Lung (tissue), 12 donors: ENCODE measurements around the gene FTCD. TPM values are rescaled to one million over a fixed set of nuclear protein-coding genes. Genes with fewer than 3 reads are reported as not detected.
A peak's percentile ranks its signal among the peaks of the same experiment; 100 is the strongest.

Source experiments
- ATAC-seq: fragments of 200-7000 bp; cut with Tn5 transposase; one replicate; pipeline ENCODE4 v1.9.1; 2020; ENCODE audit warnings: moderate number of reproducible peaks; ENCODE audit not compliant: insufficient read depth, low FRiP score
- DNase-seq, 3 donors: peaks; one replicate each; pipeline ENCODE4 v3.0.0-alpha.2; 2013 to 2017
- H3K27ac ChIP-seq, 2 donors: one replicate each; pipeline ENCODE4 v1.5.1; 2013; ENCODE audit warnings: mild to moderate bottlenecking in 2 of 2, moderate library complexity in 2 of 2, control low read depth in 1 of 2, inconsistent platforms in 1 of 2, low read depth in 1 of 2, low read length in 1 of 2
- H3K27me3 ChIP-seq, 3 donors: one replicate each; pipeline ENCODE4 v1.5.1; 2013; ENCODE audit warnings: low read length in 2 of 3; ENCODE audit not compliant: control insufficient read depth in 3 of 3, insufficient read depth in 3 of 3
- H3K36me3 ChIP-seq, 4 donors: one replicate each; pipeline ENCODE4 v1.5.1; 2013; ENCODE audit warnings: low read length in 4 of 4, mild to moderate bottlenecking in 1 of 4, moderate library complexity in 1 of 4; ENCODE audit not compliant: control insufficient read depth in 4 of 4, insufficient read depth in 4 of 4
- H3K4me1 ChIP-seq, 5 donors: one replicate each; pipeline ENCODE4 v1.5.1; 2013; ENCODE audit warnings: low read length in 5 of 5, mild to moderate bottlenecking in 2 of 5, moderate library complexity in 1 of 5; ENCODE audit not compliant: control insufficient read depth in 5 of 5, insufficient read depth in 5 of 5
- H3K4me3 ChIP-seq: one replicate; pipeline ENCODE4 v1.5.1; 2013; ENCODE audit warnings: mild to moderate bottlenecking, control low read depth, moderate library complexity
- H3K9ac ChIP-seq, 2 donors: one replicate each; pipeline ENCODE4 v1.5.1; 2013; ENCODE audit warnings: low read length in 2 of 2, control low read depth in 1 of 2; ENCODE audit not compliant: insufficient read depth in 1 of 2
- H3K9me3 ChIP-seq, 4 donors: one replicate each; pipeline ENCODE4 v1.5.1; 2013; ENCODE audit warnings: low read length in 3 of 4, mild to moderate bottlenecking in 1 of 4, moderate library complexity in 1 of 4; ENCODE audit not compliant: control insufficient read depth in 4 of 4, insufficient read depth in 3 of 4
- CTCF ChIP-seq: IDR thresholded peaks from 2 replicates; pipeline ENCODE4 v1.5.1; 2012; ENCODE audit warnings: mild to moderate bottlenecking; ENCODE audit errors: control extremely low read depth, extremely low read depth
- WGBS, 2 donors: extraction: QIAGEN DNeasy Blood & Tissue Kit; methylation state at CpG; one replicate each; pipeline ENCODE4 v1.1.7; 2013; 5-methylcytosine and 5-hydroxymethylcytosine counted together
- polyA plus RNA-seq, 2 donors: library from polyadenylated mRNA; stranded (reverse); fragments of 200-250 nt; gene quantifications; one replicate each; pipeline ENCODE4 v1.2.1, GENCODE V29; 2013
- total RNA-seq, 2 donors: library from RNA; depleted of rRNA in 1 of 2; stranded (reverse); fragments of >200 nt in 1 of 2; gene quantifications; one replicate each; pipeline ENCODE4 v1.2.1, GENCODE V29; 2014 to 2021
- donor health status: control.
- donor health status: control.
- donor health status: Bipolar disorder and iron deficiency.
- donor health status: healthy.
- donor health status: DM: yes; HTN: yes; CAD: no.

Gene FTCD
- total and polyA plus RNA-seq, 4 donors = 0.03 to 0.43 (median 0.20) TPM

GRCh38 chr21:46188226-46189212, 33.1 kb upstream of the FTCD start:
- Histone ChIP-seq H3K27ac (peak overlapping the region; percentile 45 to 73), H3K9me3 (no peaks in the 10 kb centered on the region), H3K36me3 (peaks cover 0 to 22% (median 8%) of the 10 kb centered on the region in 4 donors), H3K9ac (no peak overlapping the region), H3K4me1 (peaks cover 0 to 8% (median 7%) of the 10 kb centered on the region in 5 donors), H3K27me3 (no peaks in the 10 kb centered on the region), H3K4me3 (no peak overlapping the region)
- ATAC-seq (no peak), DNase-seq (peak in 1 of 3 donors; percentile 13)
- TF ChIP-seq CTCF = no peak
- 55 to 69% methylated on average over 17 of the region's 17 CpGs for WGBS, 2 donors

GRCh38 chr21:46187814-46188213, 32.4 kb upstream of the FTCD start:
- Histone ChIP-seq H3K4me3 (no peak overlapping the region), H3K9me3 (no peaks in the 10 kb centered on the region), H3K27me3 (no peaks in the 10 kb centered on the region), H3K36me3 (peaks cover 0 to 19% (median 3%) of the 10 kb centered on the region in 4 donors), H3K27ac (no peak overlapping the region), H3K9ac (no peak overlapping the region), H3K4me1 (peaks cover 0 to 12% (median 7%) of the 10 kb centered on the region in 5 donors)
- ATAC-seq (no peak), DNase-seq (no peak)
- 88 to 92% methylated on average over 7 of the region's 7 CpGs for WGBS, 2 donors
- TF ChIP-seq CTCF = no peak

DNA sequence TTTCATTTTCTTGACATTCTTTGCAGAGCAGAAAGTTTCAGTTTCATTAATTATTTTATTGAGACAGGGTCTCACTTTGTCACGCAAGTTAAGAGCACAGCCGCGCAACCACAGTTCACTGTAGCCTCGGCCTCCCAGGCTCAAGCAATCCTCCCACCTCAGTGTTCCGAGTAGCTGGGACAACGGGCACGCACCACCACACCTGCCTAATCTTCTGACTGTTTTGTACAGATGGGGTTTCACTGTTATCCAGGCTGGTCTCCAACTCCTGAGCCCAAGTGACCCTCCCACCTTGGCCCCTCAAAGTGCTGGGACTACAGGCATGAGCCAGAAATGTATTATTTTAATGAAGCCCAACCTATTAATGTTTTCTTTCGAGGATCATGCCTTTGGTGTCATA, 31.9 kb upstream of the FTCD start:
- Histone ChIP-seq H3K27ac (no peak overlapping the region), H3K36me3 (peaks cover 0 to 18% (median 3%) of the 10 kb centered on the region in 4 donors), H3K4me1 (peaks cover 0 to 12% (median 7%) of the 10 kb centered on the region in 5 donors), H3K4me3 (no peak overlapping the region), H3K9ac (no peak overlapping the region), H3K9me3 (no peaks in the 10 kb centered on the region), H3K27me3 (no peaks in the 10 kb centered on the region)
- no peak for TF ChIP-seq CTCF
- ATAC-seq (no peak), DNase-seq (no peak)
- 96 to 97% methylated on average over 8 of the region's 8 CpGs for WGBS, 2 donors
